ENCODE measurements around the gene RAB2B.

DNA sequence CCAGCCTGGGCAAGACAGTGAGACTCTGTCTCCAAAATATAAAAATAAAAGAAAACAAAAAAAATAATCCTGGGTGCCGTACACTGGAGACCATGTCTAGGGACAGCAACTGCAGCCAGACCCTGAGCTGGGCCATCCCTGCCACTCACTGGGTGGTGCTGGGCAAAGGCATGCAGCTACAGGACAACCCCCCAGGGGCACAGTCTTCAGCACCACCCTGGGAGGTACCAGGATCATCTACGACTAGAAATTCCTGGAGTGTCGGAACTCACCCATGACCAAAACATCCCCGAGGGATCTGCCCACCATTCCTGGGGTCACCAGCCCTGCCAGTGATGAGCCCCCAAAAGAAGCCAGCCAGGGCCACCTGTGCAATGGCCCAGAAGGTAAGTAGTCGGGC lies 57.2 kb downstream of the RAB2B start:
- no peak for TF ChIP-seq EZH2phosphoT487 (IDR thresholded peaks at IDR 0.05; ENCODE audit: low read length)
- no peak for TF ChIP-seq CTCF (IDR thresholded peaks at IDR 0.05; ENCODE audit: low read length)

All from MM.1S (cell line).